Thyroid gland (tissue), 4 donors: ENCODE results near the gene KCMF1. TPM values are rescaled to one million over a fixed set of nuclear protein-coding genes. Genes with fewer than 3 reads are reported as not detected.

Experiments used
- DNase-seq, 2 donors: peaks; one replicate each; pipeline ENCODE4 v3.0.0-alpha.2; 2019
- H3K27ac ChIP-seq, 3 donors: fragments of 200-600 bp; sonication (generic); 1 replicate in 2 of 3; 2 replicates in 1 of 3; pipeline ENCODE4 v1.5.1; 2016 to 2019; ENCODE audit warnings: mild to moderate bottlenecking in 1 of 3, moderate library complexity in 1 of 3
- H3K27me3 ChIP-seq: fragments of 200-600 bp; sonication (generic); one replicate; pipeline ENCODE4 v1.5.1; 2019
- H3K36me3 ChIP-seq, 2 donors: fragments of 200-600 bp; sonication (generic); one replicate each; pipeline ENCODE4 v1.5.1; 2016 to 2019
- H3K4me1 ChIP-seq, 2 donors: fragments of 200-600 bp; sonication (generic); one replicate each; pipeline ENCODE4 v1.5.1; 2017 to 2019
- H3K4me3 ChIP-seq, 3 donors: fragments of 200-600 bp; sonication (generic); replicated peaks in 1 of 3; 1 replicate in 2 of 3; 2 replicates in 1 of 3; pipeline ENCODE4 v1.5.1; 2016; ENCODE audit warnings: mild to moderate bottlenecking in 1 of 3
- H3K9me3 ChIP-seq: fragments of 200-600 bp; sonication (generic); one replicate; pipeline ENCODE4 v1.5.1; 2017
- CTCF ChIP-seq, 6 experiments: fragments of 200-600 bp in 3 of 6; fragments of 450-650 bp in 3 of 6; sonication (generic) in 3 of 6; IDR thresholded peaks; one replicate each; pipeline ENCODE4 v1.5.1; 2016 to 2019; ENCODE audit warnings: antibody characterized with exemption in 6 of 6, mild to moderate bottlenecking in 2 of 6, inconsistent platforms in 1 of 6, moderate library complexity in 1 of 6
- POLR2A ChIP-seq, 2 donors: fragments of 450-650 bp; IDR thresholded peaks; one replicate each; pipeline ENCODE4 v1.6.1; 2017; ENCODE audit warnings: antibody characterized with exemption in 2 of 2, mild to moderate bottlenecking in 2 of 2, moderate library complexity in 1 of 2
- WGBS, 2 donors: methylation state at CpG; one replicate each; pipeline ENCODE4 v1.1.5; 2017; 5-methylcytosine and 5-hydroxymethylcytosine counted together
- intact Hi-C: fragments of 100-400 bp; cut with DNase I; formaldehyde crosslinking; loops from one replicate; pipeline ENCODE4 v1.15.1; 2023
- total RNA-seq, 4 donors: library from RNA; depleted of rRNA; stranded (reverse); fragments of >200 nt; gene quantifications; one replicate each; pipeline ENCODE4 v1.2.3, GENCODE V29; 2016

The KCMF1 gene
- total RNA-seq, 4 donors from 2014 or later, result 39.6 to 44.5 (median 41.3) TPM

GRCh38 chr2:85032621-85033020 is 61.7 kb downstream of the KCMF1 start:
- Histone ChIP-seq H3K27me3 (no peaks in the 10 kb centered on the region), H3K9me3 (no peaks in the 10 kb centered on the region), H3K27ac (no peak overlapping the region), H3K36me3 (peaks cover 16 to 18% of the 10 kb centered on the region in 2 donors), H3K4me3 (no peak overlapping the region), H3K4me1 (no peaks in the 10 kb centered on the region)
- TF ChIP-seq POLR2A (IDR thresholded peaks at IDR 0.05) (no peak), CTCF (IDR thresholded peaks at IDR 0.05) (no peak)
- WGBS, 2 donors, result 97 to 98% methylated on average over 5 of the region's 5 CpGs
- DNase-seq, result no peak
- intact Hi-C loops, result no loop called here

- no peak overlapping the region for H3K27ac ChIP-seq
- H3K4me1 ChIP-seq, result no peaks in the 10 kb centered on the region
- H3K4me3 ChIP-seq, result no peak overlapping the region
- no peaks in the 10 kb centered on the region for H3K9me3 ChIP-seq
- intact Hi-C loops, result no loop called here
- peaks cover 14 to 17% of the 10 kb centered on the region in 2 donors for H3K36me3 ChIP-seq
- TF ChIP-seq CTCF (IDR thresholded peaks at IDR 0.05) (no peak), POLR2A (IDR thresholded peaks at IDR 0.05) (no peak)
- no peak for DNase-seq
- WGBS, 2 donors, result 79 to 89% methylated on average over 2 of the region's 2 CpGs
- no peaks in the 10 kb centered on the region for H3K27me3 ChIP-seq
Measured at GRCh38 chr2:85033388-85033787, 62.4 kb downstream of the KCMF1 start.

- no peaks in the 10 kb centered on the region for H3K27me3 ChIP-seq
- H3K4me1 ChIP-seq, result no peaks in the 10 kb centered on the region
- intact Hi-C loops, result no loop called here
- no peak overlapping the region for H3K27ac ChIP-seq
- no peak overlapping the region for H3K4me3 ChIP-seq
- DNase-seq, result no peak
- H3K9me3 ChIP-seq, result no peaks in the 10 kb centered on the region
- H3K36me3 ChIP-seq, result peaks cover 6 to 11% of the 10 kb centered on the region in 2 donors
- WGBS, 2 donors, result 86 to 92% methylated on average over 2 of the region's 2 CpGs
- TF ChIP-seq POLR2A (IDR thresholded peaks at IDR 0.05) (no peak), CTCF (IDR thresholded peaks at IDR 0.05) (no peak)
Measured at GRCh38 chr2:85034158-85034557, 63.2 kb downstream of the KCMF1 start.

GRCh38 chr2:85037622-85038021 is 66.7 kb downstream of the KCMF1 start:
- no peaks in the 10 kb centered on the region for H3K9me3 ChIP-seq
- no peak overlapping the region for H3K4me3 ChIP-seq
- peaks cover 0 to 11% of the 10 kb centered on the region in 2 donors for H3K36me3 ChIP-seq
- no peak for DNase-seq
- TF ChIP-seq CTCF (IDR thresholded peaks at IDR 0.05) (no peak), POLR2A (IDR thresholded peaks at IDR 0.05) (no peak)
- intact Hi-C loops, result no loop called here
- H3K27ac ChIP-seq, result no peak overlapping the region
- no peaks in the 10 kb centered on the region for H3K4me1 ChIP-seq
- WGBS, 2 donors, result 95 to 97% methylated on average over 7 of the region's 7 CpGs
- no peaks in the 10 kb centered on the region for H3K27me3 ChIP-seq

- no peak overlapping the region for H3K27ac ChIP-seq
- no peaks in the 10 kb centered on the region for H3K27me3 ChIP-seq
- 95 to 98% methylated on average over 4 of the region's 4 CpGs for WGBS, 2 donors
- H3K4me1 ChIP-seq, result no peaks in the 10 kb centered on the region
- H3K9me3 ChIP-seq, result no peaks in the 10 kb centered on the region
- DNase-seq, result no peak
- no peak overlapping the region for H3K4me3 ChIP-seq
- no peak for TF ChIP-seq CTCF (IDR thresholded peaks at IDR 0.05)
- no peak for TF ChIP-seq POLR2A (IDR thresholded peaks at IDR 0.05)
- H3K36me3 ChIP-seq, result peaks cover 10 to 26% of the 10 kb centered on the region in 2 donors
- intact Hi-C loops, result no loop called here
Measured at GRCh38 chr2:85042330-85042729, 71.4 kb downstream of the KCMF1 start.
